Measurements from ENCODE around the gene KCNAB1. TPM values are rescaled to one million over a fixed set of nuclear protein-coding genes. Genes with fewer than 3 reads are reported as not detected.

Gene KCNAB1
- total and polyA plus RNA-seq, 2 of the 8 experiments (the other 6 are each of a cell fraction or from before 2014, with no cell fraction given): 0.51 to 2.3 TPM

- Histone ChIP-seq H3K36me3 (ENCODE audit: control insufficient read depth in 2 of 4, insufficient read depth in 4 of 4, low read length in 3 of 4) (no peaks in the 10 kb centered on the region), H3K23me2 (ENCODE audit: low read depth, low read length) (no peaks in the 10 kb centered on the region), H4K20me1 (replicated peaks in 1 of 2; ENCODE audit: control insufficient read depth in 1 of 2, insufficient read depth in 2 of 2, low read length in 2 of 2) (no peaks in the 10 kb centered on the region), H3K18ac (ENCODE audit: extremely low read depth, low read length) (no peak overlapping the region), H3K27me3 (replicated peaks in 1 of 4; ENCODE audit: control insufficient read depth in 3 of 4, extremely low read depth in 1 of 4, insufficient read depth in 3 of 4, low read length in 3 of 4) (no peaks in the 10 kb centered on the region), H3K14ac (ENCODE audit: insufficient read length) (no peak overlapping the region), H3K56ac (replicated peaks; ENCODE audit: insufficient read length, low read depth, low read length) (no peak overlapping the region), H3K9me3 (ENCODE audit: insufficient read depth in 2 of 2, low read depth in 1 of 2, low read length in 1 of 2) (no peaks in the 10 kb centered on the region), H3K4ac (replicated peaks; ENCODE audit: insufficient read length, low read depth, low read length) (no peak overlapping the region), H3K79me1 (ENCODE audit: low read depth, low read length) (no peaks in the 10 kb centered on the region), H4K8ac (ENCODE audit: extremely low read depth, insufficient read depth, low read length) (no peak overlapping the region), H3K4me2 (ENCODE audit: insufficient read depth in 1 of 2, low read depth in 2 of 2, low read length in 2 of 2) (no peak overlapping the region), H2BK20ac (ENCODE audit: low read length) (no peak overlapping the region), H3K4me3 (ENCODE audit: extremely low read depth in 1 of 4, insufficient read depth in 2 of 4, low read depth in 3 of 4, low read length in 4 of 4) (no peak overlapping the region), H3K4me1 (replicated peaks in 1 of 4; ENCODE audit: control insufficient read depth in 3 of 4, insufficient read depth in 4 of 4, low read length in 3 of 4) (peaks cover 0 to 4% (median 2%) of the 10 kb centered on the region in 4 experiments; a peak in 1 of 7 replicates), H3K27ac (ENCODE audit: low read depth, low read length) (no peak overlapping the region), H2BK12ac (ENCODE audit: low read depth, low read length) (no peak overlapping the region), H3K9ac (replicated peaks in 1 of 4; ENCODE audit: extremely low read depth in 1 of 4, low read depth in 3 of 4, low read length in 3 of 4) (no peak overlapping the region), H2BK15ac (ENCODE audit: low read length) (no peak overlapping the region), H4K91ac (replicated peaks; ENCODE audit: insufficient read length, low read length) (no peak overlapping the region), H3K23ac (ENCODE audit: insufficient read length) (no peak overlapping the region), H3K79me2 (ENCODE audit: control insufficient read depth in 1 of 2, insufficient read depth in 2 of 2, low read length in 2 of 2) (no peaks in the 10 kb centered on the region), H4K5ac (ENCODE audit: insufficient read length, low read depth, low read length) (no peak overlapping the region), H2BK120ac (replicated peaks; ENCODE audit: low read depth, low read length) (no peak overlapping the region), H2BK5ac (ENCODE audit: low read depth, low read length) (no peak overlapping the region), H2AK5ac (ENCODE audit: low read depth, low read length) (no peak overlapping the region), H2AFZ (ENCODE audit: low read length) (no peak overlapping the region)
- no peak for TF ChIP-seq SRF (IDR thresholded peaks at IDR 0.05; ENCODE audit: low read depth, low read length)
- POLR2A ChIA-PET (ENCODE audit: partially characterized antibody): no interaction called here
- no peak for FAIRE-seq
- 76% methylated on average over 4 of the region's 4 CpGs; no CpG with 5 or more reads in 1 of the 2 experiments for WGBS, 2 experiments (ENCODE audit: extremely low coverage in 1 of 2, insufficient coverage in 1 of 2, insufficient read length in 1 of 2, insufficient replicate concordance in 2 of 2, low coverage in 1 of 2, low lambda C conversion rate in 2 of 2, missing lambda C conversion rate in 1 of 2)
- CTCF ChIA-PET (ENCODE audit: partially characterized antibody): interaction anchor here (0.7 to 1.3 kb wide), 2 partner anchors 9 to 12 kb away, joined by 3 read pairs; no protein-coding TSS in a partner anchor
- no peak for DNase-seq (ENCODE audit: low read depth in 1 of 2, low spot score in 2 of 2)
Measured at GRCh38 chr3:156321945-156322344, 201.6 kb downstream of the KCNAB1 start.

Data from H1 (cell line).